Thyroid gland (tissue), 4 donors: ENCODE data around the gene CDKL5. TPM values are rescaled to one million over a fixed set of nuclear protein-coding genes. Genes with fewer than 3 reads are reported as not detected.
A peak's percentile ranks its signal among the peaks of the same experiment; 100 is the strongest.

Experiments used
- DNase-seq, 2 donors: peaks; one replicate each; pipeline ENCODE4 v3.0.0-alpha.2; 2019
- H3K27ac ChIP-seq, 3 donors: fragments of 200-600 bp; sonication (generic); 1 replicate in 2 of 3; 2 replicates in 1 of 3; pipeline ENCODE4 v1.5.1; 2016 to 2019; ENCODE audit warnings: mild to moderate bottlenecking in 1 of 3, moderate library complexity in 1 of 3
- H3K27me3 ChIP-seq: fragments of 200-600 bp; sonication (generic); one replicate; pipeline ENCODE4 v1.5.1; 2019
- H3K36me3 ChIP-seq, 2 donors: fragments of 200-600 bp; sonication (generic); one replicate each; pipeline ENCODE4 v1.5.1; 2016 to 2019
- H3K4me1 ChIP-seq, 2 donors: fragments of 200-600 bp; sonication (generic); one replicate each; pipeline ENCODE4 v1.5.1; 2017 to 2019
- H3K4me3 ChIP-seq, 3 donors: fragments of 200-600 bp; sonication (generic); replicated peaks in 1 of 3; 1 replicate in 2 of 3; 2 replicates in 1 of 3; pipeline ENCODE4 v1.5.1; 2016; ENCODE audit warnings: mild to moderate bottlenecking in 1 of 3
- H3K9me3 ChIP-seq: fragments of 200-600 bp; sonication (generic); one replicate; pipeline ENCODE4 v1.5.1; 2017
- CTCF ChIP-seq, 6 experiments: fragments of 200-600 bp in 3 of 6; fragments of 450-650 bp in 3 of 6; sonication (generic) in 3 of 6; IDR thresholded peaks; one replicate each; pipeline ENCODE4 v1.5.1; 2016 to 2019; ENCODE audit warnings: antibody characterized with exemption in 6 of 6, mild to moderate bottlenecking in 2 of 6, inconsistent platforms in 1 of 6, moderate library complexity in 1 of 6
- POLR2A ChIP-seq, 2 donors: fragments of 450-650 bp; IDR thresholded peaks; one replicate each; pipeline ENCODE4 v1.6.1; 2017; ENCODE audit warnings: antibody characterized with exemption in 2 of 2, mild to moderate bottlenecking in 2 of 2, moderate library complexity in 1 of 2
- WGBS, 2 donors: methylation state at CpG; one replicate each; pipeline ENCODE4 v1.1.5; 2017; 5-methylcytosine and 5-hydroxymethylcytosine counted together
- intact Hi-C: fragments of 100-400 bp; cut with DNase I; formaldehyde crosslinking; loops from one replicate; pipeline ENCODE4 v1.15.1; 2023
- total RNA-seq, 4 donors: library from RNA; depleted of rRNA; stranded (reverse); fragments of >200 nt; gene quantifications; one replicate each; pipeline ENCODE4 v1.2.3, GENCODE V29; 2016

Gene CDKL5
- total RNA-seq, 4 donors from 2014 or later: 8.4 to 14.8 (median 10.0) TPM

GRCh38 chrX:18674788-18675735, 249.7 kb downstream of the CDKL5 start:
- Histone ChIP-seq H3K4me1 (no peaks in the 10 kb centered on the region), H3K27me3 (no peaks in the 10 kb centered on the region), H3K36me3 (no peaks in the 10 kb centered on the region), H3K27ac (peak overlapping the region; percentile 79 to 94 (median 82)), H3K4me3 (peak overlapping the region in 2 of 3 donors; percentile 42 to 60), H3K9me3 (no peaks in the 10 kb centered on the region)
- intact Hi-C loops: no loop called here
- TF ChIP-seq POLR2A (IDR thresholded peaks at IDR 0.05) (peak in 1 of 2 donors; percentile 29), CTCF (IDR thresholded peaks at IDR 0.05) (no peak)
- peak; percentile 65 to 68 for DNase-seq
- WGBS, 2 donors: 0 to 1% methylated on average over 14 to 28 of the region's 74 CpGs

- Histone ChIP-seq H3K27me3 (no peaks in the 10 kb centered on the region), H3K4me3 (no peak overlapping the region), H3K36me3 (no peaks in the 10 kb centered on the region), H3K9me3 (no peaks in the 10 kb centered on the region), H3K27ac (no peak overlapping the region), H3K4me1 (no peaks in the 10 kb centered on the region)
- no peak for DNase-seq
- intact Hi-C loops: no loop called here
- TF ChIP-seq POLR2A (IDR thresholded peaks at IDR 0.05) (no peak), CTCF (IDR thresholded peaks at IDR 0.05) (no peak)
- 81 to 87% methylated on average over 8 of the region's 10 CpGs for WGBS, 2 donors
Measured at GRCh38 chrX:18676050-18676449, 250.6 kb downstream of the CDKL5 start.

- H3K4me3 ChIP-seq: no peak overlapping the region
- DNase-seq: peak; percentile 18 to 22
Measured at GRCh38 chrX:18676470-18676869, 251.1 kb downstream of the CDKL5 start.

GRCh38 chrX:18677161-18677869, 251.9 kb downstream of the CDKL5 start:
- no peaks in the 10 kb centered on the region for H3K36me3 ChIP-seq
- no peaks in the 10 kb centered on the region for H3K27me3 ChIP-seq
- H3K4me1 ChIP-seq: no peaks in the 10 kb centered on the region
- no peaks in the 10 kb centered on the region for H3K9me3 ChIP-seq
- DNase-seq: no peak
- TF ChIP-seq CTCF (IDR thresholded peaks at IDR 0.05): no peak
- TF ChIP-seq POLR2A (IDR thresholded peaks at IDR 0.05): no peak
- 94 to 98% methylated on average over 15 to 16 of the region's 17 CpGs for WGBS, 2 donors
- intact Hi-C loops: no loop called here
- no peak overlapping the region for H3K27ac ChIP-seq
- H3K4me3 ChIP-seq: no peak overlapping the region

More at GRCh38 chrX:18676470-18676869, 251.1 kb downstream of the CDKL5 start:
- Histone ChIP-seq H3K27me3 (no peaks in the 10 kb centered on the region), H3K36me3 (no peaks in the 10 kb centered on the region), H3K27ac (no peak overlapping the region), H3K9me3 (no peaks in the 10 kb centered on the region), H3K4me1 (no peaks in the 10 kb centered on the region)
- intact Hi-C loops: no loop called here
- WGBS, 2 donors: 20% methylated on average over 1 to 2 of the region's 11 CpGs
- TF ChIP-seq POLR2A (IDR thresholded peaks at IDR 0.05) (no peak), CTCF (IDR thresholded peaks at IDR 0.05) (peak in 3 of 6 experiments; percentile 17 to 31 (median 20))
